Stimulated activated CD4-positive, alpha-beta T cell treated with anti-CD3 and anti-CD28 coated beads, Interleukin-2, amount 100 ng/mL, for 48 hours (primary cell): ENCODE results near the gene RASGRF2.

Source experiments
- DNase-seq, 2 donors: peaks; one replicate each; pipeline ENCODE4 v3.0.0-alpha.2; 2020

RASGRF2 gene

GRCh38 chr5:81213070-81213469 is 252.9 kb downstream of the RASGRF2 start:
- no peak for DNase-seq

GRCh38 chr5:81214848-81215247 is 254.7 kb downstream of the RASGRF2 start:
- DNase-seq, result no peak

DNA sequence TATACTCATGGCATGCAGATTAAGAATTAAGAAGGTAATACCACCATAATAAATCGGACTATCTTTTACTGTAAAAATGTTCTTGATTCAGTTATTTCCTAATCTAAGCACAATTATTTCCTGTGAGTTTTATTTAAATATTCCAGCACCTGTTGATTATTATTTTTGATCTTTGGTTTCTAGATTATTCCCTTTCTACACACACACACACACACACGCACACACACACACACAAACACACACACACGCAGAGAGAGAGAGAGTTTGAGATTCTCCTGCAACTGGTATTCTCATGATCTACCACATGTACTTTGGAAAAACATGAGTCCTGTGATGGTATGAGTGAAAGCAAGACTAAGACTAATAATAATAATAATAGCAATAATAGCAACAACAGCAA is 256.0 kb downstream of the RASGRF2 start:
- DNase-seq, result no peak

- no peak for DNase-seq
Measured at GRCh38 chr5:81219389-81219788, 259.2 kb downstream of the RASGRF2 start.

- no peak for DNase-seq
Measured at GRCh38 chr5:81222285-81222684, 262.1 kb downstream of the RASGRF2 start.

- DNase-seq, result no peak
Measured at GRCh38 chr5:81225463-81225862, 265.3 kb downstream of the RASGRF2 start.

DNA sequence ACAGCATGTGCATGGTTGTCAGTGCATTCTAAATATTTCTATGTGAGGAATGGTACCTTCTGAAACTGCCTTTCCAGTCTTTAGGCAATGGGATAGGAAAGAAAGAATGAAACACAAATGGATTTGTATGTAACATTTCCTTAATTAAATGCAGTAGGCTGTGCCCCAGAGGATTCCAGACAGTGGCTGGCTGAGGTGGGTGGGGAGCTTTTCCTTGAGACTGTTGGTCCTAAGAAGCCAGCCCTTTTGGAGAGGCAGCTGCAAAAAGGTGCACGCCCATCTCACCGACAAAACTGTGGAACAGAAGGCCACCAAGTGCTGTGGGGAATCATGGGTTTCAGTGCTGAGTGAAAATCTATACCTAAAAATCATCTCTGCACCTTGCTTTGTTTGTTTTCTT is 266.1 kb downstream of the RASGRF2 start:
- no peak for DNase-seq

DNA sequence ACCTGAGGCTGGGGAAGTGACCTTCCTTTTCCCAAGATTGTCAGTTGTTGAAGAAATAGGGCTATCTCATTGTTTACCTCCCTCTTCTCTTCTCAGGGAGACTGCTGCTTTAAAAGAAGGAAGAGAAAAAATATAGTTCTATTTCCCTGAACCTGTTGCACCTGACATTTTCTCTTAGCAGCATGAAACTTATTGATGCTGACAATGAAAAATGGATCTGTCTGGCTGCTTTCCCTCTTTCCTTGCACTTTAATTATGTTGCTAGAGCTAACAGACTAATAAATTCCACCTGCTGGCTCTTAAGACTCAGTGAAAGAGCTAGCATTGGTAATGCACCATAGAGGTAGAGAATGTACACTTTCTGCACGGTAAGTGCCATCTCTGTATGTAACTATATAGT is 266.8 kb downstream of the RASGRF2 start:
- DNase-seq, result no peak

GRCh38 chr5:81228084-81228483 is 267.9 kb downstream of the RASGRF2 start:
- no peak for DNase-seq

DNA sequence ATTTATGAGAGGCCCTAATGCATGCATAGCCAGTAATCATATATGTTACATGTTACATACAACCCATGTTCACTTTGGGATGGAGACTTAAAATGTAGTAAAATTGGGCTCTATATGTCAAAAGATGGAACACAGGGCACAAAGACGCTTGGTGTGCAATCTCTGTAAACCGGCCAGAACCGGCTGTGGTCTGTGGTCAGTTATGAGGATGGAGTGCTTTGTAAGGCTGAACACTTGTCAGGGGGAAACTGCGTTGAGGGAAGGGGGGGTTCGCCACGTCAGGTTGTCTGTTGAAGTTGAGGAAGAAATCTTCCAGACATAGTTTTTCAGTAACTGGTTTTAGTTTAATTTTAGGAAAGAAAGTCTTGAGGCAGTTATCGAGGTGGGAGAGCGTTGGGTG is 270.3 kb downstream of the RASGRF2 start:
- DNase-seq, result no peak

DNA sequence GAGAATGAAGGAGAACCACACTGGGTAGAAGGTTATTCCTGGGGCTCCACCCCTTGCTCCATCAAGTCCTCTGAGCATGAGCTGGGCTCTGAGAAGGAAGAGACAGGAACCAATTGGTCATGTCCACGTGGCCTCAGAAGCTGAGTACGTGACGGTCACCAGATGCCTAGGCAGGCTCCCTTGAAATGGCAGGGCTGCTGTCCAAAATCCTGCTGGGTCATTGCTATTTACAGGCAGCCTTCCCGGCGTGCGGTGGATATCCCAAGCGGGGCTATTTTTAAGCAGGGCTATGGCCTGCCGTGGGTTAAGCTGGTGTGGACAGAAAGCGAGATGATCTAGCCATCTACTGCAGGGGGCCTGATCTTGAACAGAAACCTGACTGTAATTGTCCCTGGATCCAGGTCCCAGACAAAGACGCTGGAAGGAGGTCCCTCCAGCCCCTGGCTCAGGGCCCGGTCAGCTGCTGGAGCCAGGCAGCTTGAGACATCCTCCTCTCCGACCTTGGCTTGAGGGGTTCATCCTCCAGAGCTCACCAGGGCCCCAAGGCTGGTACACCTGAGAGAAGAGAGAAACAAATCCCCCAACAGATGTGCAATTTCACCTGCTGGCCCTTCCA is 272.4 kb downstream of the RASGRF2 start:
- no peak for DNase-seq

DNA sequence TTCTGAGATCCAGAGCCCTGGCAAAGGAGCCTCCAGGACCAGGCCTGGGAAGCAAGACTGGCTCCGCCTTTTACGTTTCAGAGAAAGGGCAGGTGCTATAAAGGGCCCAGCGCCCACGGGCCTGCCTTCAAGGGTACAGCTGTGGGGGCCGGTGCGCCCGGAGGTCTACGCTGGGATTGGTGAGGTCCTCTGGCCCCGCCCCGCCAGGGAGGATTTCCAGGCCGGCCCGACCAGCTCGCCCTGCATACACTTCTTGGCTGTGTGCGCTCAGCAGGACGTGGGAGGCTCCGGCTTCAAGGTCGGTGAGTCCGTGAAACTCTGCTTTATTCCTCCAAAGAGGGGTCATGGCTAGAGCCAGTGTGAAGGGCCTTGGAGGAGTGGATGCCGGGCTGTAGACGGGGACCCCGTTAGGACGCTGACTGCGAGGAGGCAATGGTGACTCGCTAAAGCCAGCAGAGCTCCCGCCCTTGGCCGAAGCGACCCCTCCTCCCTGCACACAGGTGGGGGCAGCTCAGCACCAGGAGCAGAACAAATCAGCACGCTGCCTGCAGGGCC is 273.0 kb downstream of the RASGRF2 start, which contains the start of gene CKMT2:
CKMT2 (plus strand) TSS at position 243 of the 555 bp plus-strand sequence. CDS start 17,811 bp downstream, outside the sequence.
- no peak for DNase-seq

DNA sequence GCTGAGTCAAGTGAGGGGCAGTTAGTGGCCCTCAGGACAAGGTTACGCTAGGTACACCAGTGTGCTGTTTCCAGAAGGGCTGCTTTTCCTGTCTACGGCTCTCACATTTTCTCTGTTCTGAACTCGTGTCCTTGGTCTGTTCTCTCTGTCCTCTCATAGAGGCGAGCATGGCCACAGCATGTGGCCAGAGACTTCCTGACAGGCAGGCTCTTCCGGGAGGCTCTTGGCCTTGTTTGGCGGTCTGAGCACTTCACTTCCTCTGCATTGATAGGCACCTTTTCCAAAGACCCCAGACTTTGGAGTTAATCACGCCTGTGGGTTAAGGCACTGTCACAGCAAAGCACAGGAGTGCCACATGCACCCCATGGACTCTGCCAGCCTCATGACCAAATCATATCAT is 274.1 kb downstream of the RASGRF2 start:
- no peak for DNase-seq

GRCh38 chr5:81234801-81235200 is 274.6 kb downstream of the RASGRF2 start:
- DNase-seq, result no peak

DNA sequence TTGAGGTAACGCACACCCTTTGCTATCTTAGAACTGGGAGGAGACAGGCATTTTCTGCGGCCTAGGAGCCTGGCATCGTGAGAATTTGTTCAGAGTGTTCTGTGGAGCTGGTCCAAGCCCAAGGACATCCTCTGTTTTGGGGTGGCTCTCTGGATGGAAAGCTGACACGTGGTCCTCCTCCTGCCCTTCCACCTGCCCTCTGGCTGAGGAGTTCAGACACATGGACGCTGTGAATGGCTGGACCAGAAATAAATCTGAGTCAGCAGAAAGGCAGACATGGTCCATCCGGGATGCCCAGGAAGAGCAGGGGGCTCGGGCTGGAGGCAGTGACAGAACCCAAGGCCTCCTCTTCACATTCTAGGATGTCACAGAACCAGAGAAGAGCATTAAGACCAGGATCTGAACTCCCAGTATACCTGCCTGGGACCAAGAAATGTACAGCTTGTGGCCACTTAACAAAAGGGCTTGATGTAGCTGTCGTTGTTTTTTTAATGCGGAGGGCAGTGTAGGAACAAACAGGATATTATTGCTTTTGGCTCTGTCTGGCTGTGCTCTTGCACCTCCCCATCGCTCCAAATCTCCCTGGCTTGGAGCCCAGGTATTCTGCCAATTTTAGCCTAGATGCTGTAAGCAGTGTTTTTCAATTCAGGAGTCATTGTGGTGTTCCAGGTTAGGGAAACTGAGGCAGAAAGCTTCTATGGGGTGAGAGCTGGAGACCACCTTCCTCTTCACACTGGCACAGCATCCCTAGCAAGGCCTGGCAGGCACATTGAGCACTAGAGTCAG is 275.3 kb downstream of the RASGRF2 start:
- no peak for DNase-seq

- no peak for DNase-seq
Measured at GRCh38 chr5:81238460-81238859, 278.3 kb downstream of the RASGRF2 start.

GRCh38 chr5:81239613-81240012 is 279.4 kb downstream of the RASGRF2 start:
- no peak for DNase-seq

DNA sequence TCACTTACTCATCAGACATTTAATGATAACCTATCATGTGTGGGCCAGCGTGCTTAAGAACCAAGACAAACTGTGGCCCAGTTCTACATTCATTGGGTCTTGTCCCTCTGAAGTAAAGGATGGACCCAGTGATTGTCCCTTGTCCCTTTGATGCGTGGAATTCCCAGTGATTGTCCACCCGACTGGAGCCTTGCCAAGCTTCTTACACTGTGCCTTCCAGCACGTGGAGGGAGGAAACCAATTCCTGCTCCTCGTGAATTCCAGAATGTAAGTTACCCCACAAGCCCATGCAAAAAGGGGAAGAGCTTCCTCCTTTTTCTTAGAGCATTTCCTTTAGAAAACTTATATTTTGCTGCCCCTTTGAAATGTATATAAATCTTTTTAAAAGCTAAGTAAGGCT is 280.8 kb downstream of the RASGRF2 start:
- DNase-seq, result no peak

GRCh38 chr5:81241961-81242648 is 281.9 kb downstream of the RASGRF2 start:
- peak in 1 of 2 donors; percentile 4 for DNase-seq

GRCh38 chr5:81242906-81243436 is 282.8 kb downstream of the RASGRF2 start:
- no peak for DNase-seq

DNA sequence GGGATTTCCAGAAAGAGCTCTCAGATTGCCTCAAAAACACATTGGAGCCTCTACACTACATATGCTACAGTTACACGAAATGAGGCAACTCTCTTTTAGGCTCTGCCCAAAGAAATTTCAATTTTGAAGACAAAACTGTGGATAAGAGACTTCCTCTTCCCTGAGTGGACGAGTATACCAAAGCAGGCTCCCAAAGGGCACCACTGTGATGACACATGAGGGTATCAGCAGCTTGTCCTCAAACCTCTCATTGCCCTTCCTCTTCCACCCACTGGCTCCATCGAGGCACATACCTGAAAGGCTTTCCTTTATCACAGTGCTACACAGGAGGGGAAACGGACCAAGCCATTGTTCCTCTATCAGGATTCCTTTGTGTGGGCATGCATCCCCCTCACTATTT is 284.3 kb downstream of the RASGRF2 start:
- DNase-seq, result no peak

- no peak for DNase-seq
Measured at GRCh38 chr5:81245871-81246235, 285.7 kb downstream of the RASGRF2 start.

DNA sequence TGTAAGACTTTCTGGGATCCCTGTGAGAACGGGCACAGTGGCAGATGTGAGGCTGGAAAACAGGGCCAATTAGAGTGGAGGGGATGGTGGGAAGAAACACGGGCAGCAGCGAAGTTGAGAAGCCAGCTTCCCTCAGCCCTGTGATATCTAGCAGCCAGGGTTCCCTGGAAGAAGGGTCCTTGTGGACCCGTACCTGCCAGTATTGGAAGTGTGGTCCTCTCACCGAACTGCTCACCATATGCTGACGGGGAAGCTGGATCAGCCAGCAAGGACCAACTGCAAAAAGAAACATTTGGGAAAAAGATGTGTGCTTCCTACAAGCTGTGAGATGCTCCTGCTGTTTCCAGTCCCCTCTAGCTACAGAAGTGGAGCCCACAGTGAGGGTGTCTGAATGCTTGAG is 286.5 kb downstream of the RASGRF2 start:
- no peak for DNase-seq
